Ishikawa (cell line): ENCODE measurements around the gene LIG1.

Experiments
- CEBPB ChIP-seq: IDR thresholded peaks from 2 replicates; pipeline ENCODE4 v1.6.1; 2012
- CREB1 ChIP-seq: IDR thresholded peaks from 2 replicates; pipeline ENCODE4 v1.6.1; 2012; ENCODE audit warnings: low read depth
- EGR1 ChIP-seq: IDR thresholded peaks from 2 replicates; pipeline ENCODE4 v1.6.1; 2012
- EP300 ChIP-seq: IDR thresholded peaks from 2 replicates; pipeline ENCODE4 v1.6.1; 2012; ENCODE audit warnings: borderline replicate concordance
- FOXM1 ChIP-seq: IDR thresholded peaks from 2 replicates; pipeline ENCODE4 v1.6.1; 2012; ENCODE audit warnings: low read depth, borderline replicate concordance
- MAX ChIP-seq: IDR thresholded peaks from 2 replicates; pipeline ENCODE4 v1.6.1; 2012
- NFIC ChIP-seq: IDR thresholded peaks from 2 replicates; pipeline ENCODE4 v1.6.1; 2012
- RAD21 ChIP-seq: IDR thresholded peaks from 2 replicates; pipeline ENCODE4 v1.6.1; 2012; ENCODE audit warnings: low read depth
- REST ChIP-seq: IDR thresholded peaks from 2 replicates; pipeline ENCODE4 v1.6.1; 2012; ENCODE audit warnings: low read depth, mild to moderate bottlenecking
- TCF12 ChIP-seq: IDR thresholded peaks from 2 replicates; pipeline ENCODE4 v1.6.1; 2012; ENCODE audit warnings: low read depth
- YY1 ChIP-seq: IDR thresholded peaks from 2 replicates; pipeline ENCODE4 v1.6.1; 2012; ENCODE audit warnings: low read depth

- TF ChIP-seq EP300 (no peak), YY1 (no peak), NFIC (no peak), MAX (no peak), FOXM1 (no peak), RAD21 (no peak), REST (no peak), TCF12 (no peak), CREB1 (no peak), CEBPB (no peak), EGR1 (no peak)
These were observed 66.2 kb downstream of the LIG1 start for GRCh38 chr19:48103922-48104321.
